IMR-90 (cell line): Measurements from ENCODE around the gene NUDT4B. TPM values are rescaled to one million over a fixed set of nuclear protein-coding genes. Genes with fewer than 3 reads are reported as not detected.
"Not testable (repeated sequence)": the region's sequence is repeated elsewhere in the genome, so short reads cannot be mapped to it uniquely, and the experiment has no call there.

Experiments
- ATAC-seq: fragments of 200-7000 bp; cut with Tn5 transposase; 2 replicates; pipeline ENCODE4 v1.9.1; 2020; ENCODE audit warnings: low read depth, mild to moderate bottlenecking, moderate library complexity
- BruUV-seq: library from RNA; stranded (reverse); fragments of 400-500 nt; replicated peaks from 2 replicates; lab custom pipeline; 2021; lab: Mats Ljungman, UMichigan
- CTCF ChIA-PET: fragments of 300-600 bp; formaldehyde crosslinking; extraction: SDS; loops from one replicate; lab custom pipeline; 2021; ENCODE audit warnings: antibody characterized with exemption; lab: Yijun Ruan, JAX
- POLR2A ChIA-PET: fragments of 300-600 bp; sonication (Branson Sonifier 250); formaldehyde crosslinking; loops from one replicate; lab custom pipeline; 2022; ENCODE audit warnings: antibody characterized with exemption; ENCODE audit not compliant: unreplicated experiment; lab: Charles Lee
- DNase-seq: peaks from one replicate; pipeline ENCODE4 v3.0.0; 2013
- H2AFZ ChIP-seq: replicated peaks from 2 replicates; pipeline ENCODE3; 2013; ENCODE audit warnings: low read length, mild to moderate bottlenecking; ENCODE audit not compliant: poor library complexity
- H2AK5ac ChIP-seq: 2 replicates; pipeline ENCODE4 v1.6.1; 2013; ENCODE audit warnings: low read depth, low read length, inconsistent platforms
- H2AK9ac ChIP-seq: replicated peaks from 2 replicates; pipeline ENCODE3; 2013; ENCODE audit warnings: mild to moderate bottlenecking, low read depth, low read length, moderate library complexity; ENCODE audit not compliant: poor library complexity
- H2BK120ac ChIP-seq: 2 replicates; pipeline ENCODE4 v1.6.1; 2013; ENCODE audit warnings: low read depth, low read length, inconsistent platforms
- H2BK15ac ChIP-seq: 3 replicates; pipeline ENCODE4 v1.6.1; 2013; ENCODE audit warnings: low read depth, low read length, inconsistent platforms
- H2BK20ac ChIP-seq: 2 replicates; pipeline ENCODE4 v1.6.1; 2013; ENCODE audit warnings: low read depth, mild to moderate bottlenecking, inconsistent platforms, low read length, moderate library complexity
- H2BK5ac ChIP-seq: 2 replicates; pipeline ENCODE4 v1.6.1; 2013; ENCODE audit warnings: mild to moderate bottlenecking, low read depth, low read length, inconsistent platforms; ENCODE audit not compliant: poor library complexity, severe bottlenecking
- H3K14ac ChIP-seq: replicated peaks from 2 replicates; pipeline ENCODE4 v1.6.1; 2013; ENCODE audit warnings: low read depth, low read length, inconsistent platforms
- H3K18ac ChIP-seq: 2 replicates; pipeline ENCODE4 v1.6.1; 2013; ENCODE audit warnings: low read depth, low read length, control low read depth
- H3K23ac ChIP-seq: 2 replicates; pipeline ENCODE4 v1.6.1; 2013; ENCODE audit warnings: low read depth, low read length, inconsistent platforms
- H3K27ac ChIP-seq: 2 replicates; pipeline ENCODE4 v1.5.1; 2013; ENCODE audit warnings: mild to moderate bottlenecking, control low read depth, low read length; ENCODE audit not compliant: insufficient read depth
- H3K27me3 ChIP-seq: 2 replicates; pipeline ENCODE4 v1.6.1; 2013; ENCODE audit warnings: low read length; ENCODE audit not compliant: control insufficient read depth, insufficient read depth
- H3K36me3 ChIP-seq: 2 replicates; pipeline ENCODE4 v1.6.1; 2013; ENCODE audit warnings: low read length, mixed read lengths; ENCODE audit not compliant: control insufficient read depth, insufficient read depth
- H3K4ac ChIP-seq: 2 replicates; pipeline ENCODE4 v1.6.1; 2013; ENCODE audit warnings: low read depth, low read length, inconsistent platforms
- H3K4me1 ChIP-seq: 2 replicates; pipeline ENCODE4 v1.6.1; 2013; ENCODE audit warnings: low read length, mixed read lengths; ENCODE audit not compliant: control insufficient read depth, insufficient read depth
- H3K4me2 ChIP-seq: 2 replicates; pipeline ENCODE4 v1.6.1; 2013; ENCODE audit warnings: low read depth, mild to moderate bottlenecking, control low read depth, low read length, moderate library complexity
- H3K4me3 ChIP-seq: 2 replicates; pipeline ENCODE4 v1.5.1; 2013; ENCODE audit warnings: low read depth, mild to moderate bottlenecking, control low read depth, low read length, moderate library complexity; ENCODE audit not compliant: insufficient read depth
- H3K56ac ChIP-seq: 2 replicates; pipeline ENCODE4 v1.6.1; 2013; ENCODE audit warnings: low read length, inconsistent platforms; ENCODE audit not compliant: insufficient read depth; ENCODE audit errors: extremely low read depth
- H3K79me1 ChIP-seq, 2 experiments: 2 replicates each; pipeline ENCODE4 v1.6.1; 2013; ENCODE audit warnings: low read length in 2 of 2, inconsistent platforms in 1 of 2, low read depth in 1 of 2
- H3K9ac ChIP-seq: 2 replicates; pipeline ENCODE4 v1.6.1; 2013; ENCODE audit warnings: low read depth, low read length, control low read depth
- H3K9me1 ChIP-seq: 2 replicates; pipeline ENCODE4 v1.6.1; 2013; ENCODE audit warnings: low read length, inconsistent platforms; ENCODE audit not compliant: insufficient read depth
- H3K9me3 ChIP-seq: 2 replicates; pipeline ENCODE4 v1.6.1; 2013; ENCODE audit warnings: low read length; ENCODE audit not compliant: control insufficient read depth, insufficient read depth
- H4K20me1 ChIP-seq: 2 replicates; pipeline ENCODE4 v1.6.1; 2013; ENCODE audit warnings: low read length, inconsistent platforms; ENCODE audit not compliant: insufficient read depth
- H4K5ac ChIP-seq: 2 replicates; pipeline ENCODE4 v1.6.1; 2013; ENCODE audit warnings: mild to moderate bottlenecking, low read depth, low read length, control low read depth
- H4K8ac ChIP-seq, 2 experiments: 2 replicates each; pipeline ENCODE4 v1.6.1; 2013; ENCODE audit warnings: low read depth in 2 of 2, low read length in 2 of 2, control low read depth in 1 of 2, inconsistent platforms in 1 of 2
- H4K91ac ChIP-seq: 2 replicates; pipeline ENCODE4 v1.6.1; 2013; ENCODE audit warnings: low read depth, low read length, inconsistent platforms; ENCODE audit not compliant: insufficient read depth
- WGBS, 2 experiments: methylation state at CpG; one replicate each; pipeline versions ENCODE4 v1.1.5 to v1.1.7; 2013; ENCODE audit warnings: missing lambda C conversion rate in 2 of 2; ENCODE audit not compliant: insufficient read length in 1 of 2; ENCODE audit errors: extremely low coverage in 2 of 2; 5-methylcytosine and 5-hydroxymethylcytosine counted together
- dilution Hi-C: fragments of 300-500 bp; cut with HindIII; formaldehyde crosslinking; loops from one replicate; pipeline ENCODE4 v1.14.3; 2018; ENCODE audit warnings: low sequenced_read_pairs; ENCODE audit not compliant: unreplicated experiment
- in situ Hi-C: fragments of 300-500 bp; cut with MboI; formaldehyde crosslinking; loops from 3 replicates; pipeline ENCODE4 v1.14.3; 2019; ENCODE audit warnings: low sequenced_read_pairs, inconsistent platforms, mixed read lengths
- intact Hi-C: fragments of 100-400 bp; cut with micrococcal nuclease; formaldehyde crosslinking; loops from 2 replicates; pipeline ENCODE4 v1.10.0; 2022
- polyA plus RNA-seq, 3 experiments: library from polyadenylated mRNA; depleted of rRNA; stranded (reverse); fragments of >200 nt; gene quantifications; 2 replicates each; pipeline ENCODE4 v1.2.3, GENCODE V29; 2012; ENCODE audit warnings: low replicate concordance in 1 of 3
- total RNA-seq: library from RNA; depleted of rRNA; stranded (reverse); fragments of >200 nt; gene quantifications from 2 replicates; pipeline ENCODE4 v1.2.3, GENCODE V29; 2012

The NUDT4B gene
- total and polyA plus RNA-seq, 2 of the 4 experiments (the other 2 are of a cell fraction): 10.6 to 19.9 TPM

- H2AK5ac ChIP-seq, H3K4me1 ChIP-seq, H3K56ac ChIP-seq, POLR2A ChIA-PET, H3K4me2 ChIP-seq, H3K36me3 ChIP-seq, H3K27ac ChIP-seq, H3K9me1 ChIP-seq, H3K9me3 ChIP-seq, DNase-seq, H3K27me3 ChIP-seq, H4K20me1 ChIP-seq, H2AK9ac ChIP-seq, H3K9ac ChIP-seq, H4K8ac ChIP-seq, dilution Hi-C loops, H3K4ac ChIP-seq, H3K23ac ChIP-seq, H2BK5ac ChIP-seq, H2BK120ac ChIP-seq, H3K14ac ChIP-seq, ATAC-seq, H4K91ac ChIP-seq, H3K4me3 ChIP-seq, H2BK20ac ChIP-seq, H3K79me1 ChIP-seq, in situ Hi-C loops, H3K18ac ChIP-seq, BruUV-seq, H2AFZ ChIP-seq, H2BK15ac ChIP-seq, H4K5ac ChIP-seq, CTCF ChIA-PET, intact Hi-C loops: not testable (repeated sequence)
- WGBS, 2 experiments: no CpG with 5 or more reads among the region's 4 CpGs
Observed at GRCh38 chr1:148705316-148705948, 43.1 kb upstream of the NUDT4B start.

GRCh38 chr1:148708779-148709333, 39.7 kb upstream of the NUDT4B start:
- H3K56ac ChIP-seq, H2BK120ac ChIP-seq, BruUV-seq, H2BK5ac ChIP-seq, H2AFZ ChIP-seq, H4K91ac ChIP-seq, dilution Hi-C loops, H3K4ac ChIP-seq, H3K4me3 ChIP-seq, H3K4me1 ChIP-seq, H3K27ac ChIP-seq, H3K18ac ChIP-seq, DNase-seq, H2AK9ac ChIP-seq, CTCF ChIA-PET, H3K9me1 ChIP-seq, H3K79me1 ChIP-seq, H3K4me2 ChIP-seq, H3K36me3 ChIP-seq, H2BK20ac ChIP-seq, ATAC-seq, H2BK15ac ChIP-seq, in situ Hi-C loops, H3K9ac ChIP-seq, H4K8ac ChIP-seq, H3K9me3 ChIP-seq, POLR2A ChIA-PET, H4K5ac ChIP-seq, H2AK5ac ChIP-seq, H3K23ac ChIP-seq, H3K14ac ChIP-seq, intact Hi-C loops, H3K27me3 ChIP-seq, H4K20me1 ChIP-seq: not testable (repeated sequence)
- WGBS, 2 experiments: no CpG with 5 or more reads among the region's 1 CpG
